Endodermal cell (in vitro differentiated cells): Measurements from ENCODE around the gene TEX13D. TPM values are rescaled to one million over a fixed set of nuclear protein-coding genes. Genes with fewer than 3 reads are reported as not detected.

Experiments used
- DNase-seq: peaks from one replicate; pipeline ENCODE4 v3.0.0-alpha.2; 2017
- H3K27ac ChIP-seq: 2 replicates; pipeline ENCODE4 v1.5.1; 2013; ENCODE audit warnings: mild to moderate bottlenecking, low read depth, low read length, moderate library complexity
- H3K27me3 ChIP-seq: 2 replicates; pipeline ENCODE4 v1.6.1; 2013; ENCODE audit warnings: mild to moderate bottlenecking, low read length, moderate library complexity; ENCODE audit not compliant: insufficient read depth, control insufficient read depth, poor library complexity, severe bottlenecking
- H3K36me3 ChIP-seq: 2 replicates; pipeline ENCODE4 v1.7.0; 2013; ENCODE audit warnings: mild to moderate bottlenecking, low read length, moderate library complexity; ENCODE audit not compliant: control insufficient read depth, insufficient read depth
- H3K4me1 ChIP-seq: one replicate; pipeline ENCODE4 v1.7.0; 2013; ENCODE audit warnings: low read length; ENCODE audit not compliant: control insufficient read depth, insufficient read depth
- H3K4me3 ChIP-seq: 2 replicates; pipeline ENCODE4 v1.5.1; 2013; ENCODE audit warnings: mild to moderate bottlenecking, low read length, moderate library complexity
- H3K9ac ChIP-seq: 2 replicates; pipeline ENCODE4 v1.6.1; 2013; ENCODE audit warnings: mild to moderate bottlenecking, low read length, moderate library complexity; ENCODE audit not compliant: poor library complexity, severe bottlenecking; ENCODE audit errors: extremely low read depth
- H3K9me3 ChIP-seq: 2 replicates; pipeline ENCODE4 v1.6.1; 2013; ENCODE audit warnings: mild to moderate bottlenecking, low read length, moderate library complexity; ENCODE audit not compliant: control insufficient read depth
- H3K27ac Mint-ChIP-seq: 2 replicates; pipeline ENCODE4 v1.8.0; 2020; ENCODE audit warnings: mixed read lengths
- H3K27me3 Mint-ChIP-seq: 2 replicates; pipeline ENCODE4 v1.8.0; 2021; ENCODE audit warnings: mild to moderate bottlenecking, mixed read lengths; ENCODE audit not compliant: insufficient read depth
- H3K36me3 Mint-ChIP-seq: 2 replicates; pipeline ENCODE4 v1.8.0; 2020; ENCODE audit warnings: low read depth, mixed read lengths
- H3K4me1 Mint-ChIP-seq: 2 replicates; pipeline ENCODE4 v1.8.0; 2020; ENCODE audit warnings: mixed read lengths
- H3K4me3 Mint-ChIP-seq: 2 replicates; pipeline ENCODE4 v1.8.0; 2020; ENCODE audit warnings: mild to moderate bottlenecking, moderate library complexity, mixed read lengths
- H3K9me3 Mint-ChIP-seq: 2 replicates; pipeline ENCODE4 v1.8.0; 2020; ENCODE audit warnings: mild to moderate bottlenecking, mixed read lengths
- WGBS, 2 experiments: methylation state at CpG; one replicate each; pipeline versions ENCODE4 v1.1.5 to v1.1.7; 2013; ENCODE audit warnings: missing lambda C conversion rate in 2 of 2, mixed read lengths in 1 of 2; ENCODE audit not compliant: insufficient coverage in 1 of 2, insufficient read length in 1 of 2; 5-methylcytosine and 5-hydroxymethylcytosine counted together
- total RNA-seq, 2 donors: library from RNA; stranded (reverse); fragmentation: NEBNext Ultra II Directional in 1 of 2; extraction: Animal tissue kit (Norgen Biotek cat#: 25700) in 1 of 2; gene quantifications; 2 replicates in 1 of 2; 3 replicates in 1 of 2; pipeline ENCODE4 v1.2.1, GENCODE V29; 2021
- TF ChIP-seq, protein P1 (sequence below): fragments of 200-600 bp; sonication (generic); conservative IDR thresholded peaks from 2 replicates; pipeline ENCODE4 v1.5.0; 2021; ENCODE audit warnings: antibody characterized with exemption, mild to moderate bottlenecking

The TEX13D gene
- total RNA-seq, 2 donors from 2014 or later = not detected

DNA sequence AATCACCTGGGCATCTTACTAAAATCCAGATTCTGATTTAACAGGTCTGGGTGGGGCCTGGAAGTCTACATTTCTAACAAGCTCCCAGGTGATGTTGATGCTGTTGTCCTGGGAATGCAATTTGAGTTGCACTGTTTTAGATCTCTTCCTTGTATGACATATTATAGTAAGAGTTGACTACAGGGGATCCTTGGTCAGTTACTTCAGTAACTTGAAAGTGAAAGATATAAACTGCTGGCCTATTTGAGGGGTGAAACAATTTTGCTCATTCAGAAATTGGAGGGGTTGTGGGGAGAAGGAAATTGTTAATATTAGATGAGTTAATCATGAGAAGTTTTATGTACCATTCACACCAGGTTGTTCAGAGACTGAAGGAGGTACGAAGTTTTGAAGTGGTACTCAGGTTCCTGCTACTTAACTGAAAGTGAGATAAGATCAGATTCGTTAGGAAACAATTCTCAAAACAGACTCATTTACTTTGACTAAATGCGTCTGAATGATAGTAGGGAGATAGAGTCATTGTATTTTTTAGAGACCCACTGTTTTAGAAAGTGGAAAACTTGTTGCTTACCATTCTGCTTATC, 26.4 kb downstream of the TEX13D start:
- H3K27me3 ChIP-seq = no peaks in the 10 kb centered on the region
- H3K27ac Mint-ChIP-seq = no peak overlapping the region
- no peak overlapping the region for H3K4me3 ChIP-seq
- no peaks in the 10 kb centered on the region for H3K36me3 ChIP-seq
- TF ChIP-seq, protein P1, sequence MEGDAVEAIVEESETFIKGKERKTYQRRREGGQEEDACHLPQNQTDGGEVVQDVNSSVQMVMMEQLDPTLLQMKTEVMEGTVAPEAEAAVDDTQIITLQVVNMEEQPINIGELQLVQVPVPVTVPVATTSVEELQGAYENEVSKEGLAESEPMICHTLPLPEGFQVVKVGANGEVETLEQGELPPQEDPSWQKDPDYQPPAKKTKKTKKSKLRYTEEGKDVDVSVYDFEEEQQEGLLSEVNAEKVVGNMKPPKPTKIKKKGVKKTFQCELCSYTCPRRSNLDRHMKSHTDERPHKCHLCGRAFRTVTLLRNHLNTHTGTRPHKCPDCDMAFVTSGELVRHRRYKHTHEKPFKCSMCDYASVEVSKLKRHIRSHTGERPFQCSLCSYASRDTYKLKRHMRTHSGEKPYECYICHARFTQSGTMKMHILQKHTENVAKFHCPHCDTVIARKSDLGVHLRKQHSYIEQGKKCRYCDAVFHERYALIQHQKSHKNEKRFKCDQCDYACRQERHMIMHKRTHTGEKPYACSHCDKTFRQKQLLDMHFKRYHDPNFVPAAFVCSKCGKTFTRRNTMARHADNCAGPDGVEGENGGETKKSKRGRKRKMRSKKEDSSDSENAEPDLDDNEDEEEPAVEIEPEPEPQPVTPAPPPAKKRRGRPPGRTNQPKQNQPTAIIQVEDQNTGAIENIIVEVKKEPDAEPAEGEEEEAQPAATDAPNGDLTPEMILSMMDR = no peak
- H3K36me3 Mint-ChIP-seq = no peaks in the 10 kb centered on the region
- no peaks in the 10 kb centered on the region for H3K9me3 ChIP-seq
- H3K27me3 Mint-ChIP-seq = no peaks in the 10 kb centered on the region
- no peak overlapping the region for H3K27ac ChIP-seq
- no peaks in the 10 kb centered on the region for H3K4me1 ChIP-seq
- 85% methylated on average over 2 of the region's 3 CpGs; no CpG with 5 or more reads in 1 of the 2 experiments for WGBS, 2 experiments
- H3K4me1 Mint-ChIP-seq = peaks cover 4% of the 10 kb centered on the region
- no peaks in the 10 kb centered on the region for H3K9me3 Mint-ChIP-seq
- no peak overlapping the region for H3K4me3 Mint-ChIP-seq
- H3K9ac ChIP-seq = no peak overlapping the region
- no peak for DNase-seq

DNA sequence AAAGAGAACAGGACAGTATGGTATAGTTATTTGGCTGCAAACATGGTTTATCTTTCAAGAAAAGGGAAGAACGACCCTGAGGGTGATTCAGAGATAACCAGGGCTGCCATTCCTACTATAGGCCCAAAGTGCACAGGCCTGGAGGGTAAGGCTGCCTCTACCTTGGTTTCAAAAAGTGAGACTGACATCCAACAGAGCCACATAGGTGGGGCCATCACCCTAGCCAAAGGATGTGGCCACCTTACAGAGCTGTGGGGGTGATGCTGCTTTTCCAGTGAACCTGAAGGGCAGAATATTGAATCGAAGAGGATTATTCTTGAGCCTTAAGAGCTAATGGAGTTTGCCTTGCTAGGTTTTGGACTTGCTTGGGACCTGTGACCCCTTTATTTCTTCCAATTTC, 29.6 kb downstream of the TEX13D start:
- TF ChIP-seq, protein P1 = no peak
- no peaks in the 10 kb centered on the region for H3K36me3 ChIP-seq
- WGBS, 2 experiments = 94% methylated on average over 2 of the region's 2 CpGs; no CpG with 5 or more reads in 1 of the 2 experiments
- no peak overlapping the region for H3K27ac ChIP-seq
- H3K27me3 ChIP-seq = no peaks in the 10 kb centered on the region
- no peaks in the 10 kb centered on the region for H3K4me1 ChIP-seq
- no peak for DNase-seq
- no peaks in the 10 kb centered on the region for H3K36me3 Mint-ChIP-seq
- H3K4me3 Mint-ChIP-seq = no peak overlapping the region
- H3K9me3 ChIP-seq = no peaks in the 10 kb centered on the region
- no peak overlapping the region for H3K27ac Mint-ChIP-seq
- H3K4me1 Mint-ChIP-seq = peaks cover 4% of the 10 kb centered on the region
- no peaks in the 10 kb centered on the region for H3K27me3 Mint-ChIP-seq
- no peak overlapping the region for H3K4me3 ChIP-seq
- H3K9me3 Mint-ChIP-seq = no peaks in the 10 kb centered on the region
- H3K9ac ChIP-seq = no peak overlapping the region

DNA sequence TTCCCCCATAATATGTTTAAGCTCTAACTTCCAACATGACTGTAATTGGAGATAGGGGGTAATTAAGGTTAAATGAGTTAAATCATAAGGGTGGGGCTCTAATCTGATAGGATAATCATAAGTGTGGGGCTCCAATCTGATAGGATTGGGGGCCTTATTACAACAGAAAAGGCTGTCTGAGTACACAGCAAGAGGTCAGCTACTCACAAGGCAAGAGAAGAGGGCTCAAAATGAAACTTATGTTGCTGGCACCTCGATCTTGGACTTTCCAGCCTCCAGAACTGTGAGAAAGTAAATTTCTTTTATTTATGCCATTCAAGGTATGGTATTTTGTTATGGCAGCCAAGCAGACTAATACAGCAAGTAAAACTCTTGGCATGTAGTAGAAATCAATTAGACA, 30.3 kb downstream of the TEX13D start:
- H3K27me3 ChIP-seq = no peaks in the 10 kb centered on the region
- H3K4me1 Mint-ChIP-seq = peaks cover 4% of the 10 kb centered on the region
- TF ChIP-seq, protein P1 = no peak
- H3K36me3 ChIP-seq = no peaks in the 10 kb centered on the region
- no peaks in the 10 kb centered on the region for H3K27me3 Mint-ChIP-seq
- no peaks in the 10 kb centered on the region for H3K4me1 ChIP-seq
- no peak overlapping the region for H3K27ac Mint-ChIP-seq
- no peak overlapping the region for H3K4me3 ChIP-seq
- 100% methylated on average over 1 of the region's 1 CpG; no CpG with 5 or more reads in 1 of the 2 experiments for WGBS, 2 experiments
- H3K9me3 ChIP-seq = no peaks in the 10 kb centered on the region
- DNase-seq = no peak
- no peaks in the 10 kb centered on the region for H3K9me3 Mint-ChIP-seq
- no peak overlapping the region for H3K9ac ChIP-seq
- H3K27ac ChIP-seq = no peak overlapping the region
- no peaks in the 10 kb centered on the region for H3K36me3 Mint-ChIP-seq
- no peak overlapping the region for H3K4me3 Mint-ChIP-seq
